Esophagus muscularis mucosa (tissue), 4 donors: ENCODE data around the gene CLIC4. TPM values are rescaled to one million over a fixed set of nuclear protein-coding genes. Genes with fewer than 3 reads are reported as not detected.

Experiments used
- DNase-seq: peaks from one replicate; pipeline ENCODE4 v3.0.0-alpha.2; 2017; ENCODE audit errors: extremely low spot score
- H3K27ac ChIP-seq, 4 donors: fragments of 200-600 bp; sonication (generic); replicated peaks in 1 of 4; 1 replicate in 3 of 4; 2 replicates in 1 of 4; pipeline ENCODE4 v1.5.1; 2016 to 2019; ENCODE audit warnings: mild to moderate bottlenecking in 1 of 4
- H3K27me3 ChIP-seq, 4 donors: fragments of 200-600 bp; sonication (generic); one replicate each; pipeline versions ENCODE4 v1.5.1 to v1.6.0; 2016 to 2019
- H3K36me3 ChIP-seq, 4 donors: fragments of 200-600 bp; sonication (generic); one replicate each; pipeline ENCODE4 v1.5.1; 2016 to 2019
- H3K4me1 ChIP-seq, 4 donors: fragments of 200-600 bp; sonication (generic); one replicate each; pipeline ENCODE4 v1.5.1; 2016 to 2019
- H3K4me3 ChIP-seq, 4 donors: fragments of 200-600 bp; sonication (generic); 1 replicate in 2 of 4; 2 replicates in 2 of 4; pipeline ENCODE4 v1.5.1; 2016 to 2019; ENCODE audit warnings: mild to moderate bottlenecking in 4 of 4, moderate library complexity in 1 of 4
- H3K9me3 ChIP-seq, 4 donors: fragments of 200-600 bp; sonication (generic); 1 replicate in 3 of 4; 2 replicates in 1 of 4; pipeline ENCODE4 v1.5.1; 2016 to 2019
- CTCF ChIP-seq, 3 experiments: fragments of 200-600 bp in 2 of 3; fragments of 450-650 bp in 1 of 3; sonication (generic) in 2 of 3; IDR thresholded peaks; one replicate each; pipeline ENCODE4 v1.5.1; 2017 to 2019; ENCODE audit warnings: antibody characterized with exemption in 3 of 3, mild to moderate bottlenecking in 2 of 3, moderate library complexity in 1 of 3
- EP300 ChIP-seq: sonication (generic); formaldehyde crosslinking; IDR thresholded peaks from one replicate; pipeline ENCODE4 v1.6.1; 2017; ENCODE audit warnings: antibody characterized with exemption
- POLR2A ChIP-seq: fragments of 450-650 bp; IDR thresholded peaks from one replicate; pipeline ENCODE4 v1.6.1; 2017; ENCODE audit warnings: antibody characterized with exemption, moderate library complexity, mild to moderate bottlenecking, low read depth
- POLR2AphosphoS5 ChIP-seq, 2 donors: sonication (generic); formaldehyde crosslinking; IDR thresholded peaks; one replicate each; pipeline ENCODE4 v1.6.1; 2017; ENCODE audit warnings: antibody characterized with exemption in 2 of 2
- WGBS: methylation state at CpG from one replicate; pipeline ENCODE4 v1.1.5; 2018; 5-methylcytosine and 5-hydroxymethylcytosine counted together
- intact Hi-C: fragments of 100-400 bp; cut with DNase I; formaldehyde crosslinking; loops from one replicate; pipeline ENCODE4 v1.15.1; 2023
- total RNA-seq, 4 donors: library from RNA; depleted of rRNA; stranded (reverse); fragments of >200 nt; gene quantifications; one replicate each; pipeline versions ENCODE4 v1.1.0 to v1.2.1, GENCODE V29; 2016

Gene CLIC4
- total RNA-seq, 4 donors from 2014 or later = 375 to 606 (median 595) TPM

DNA sequence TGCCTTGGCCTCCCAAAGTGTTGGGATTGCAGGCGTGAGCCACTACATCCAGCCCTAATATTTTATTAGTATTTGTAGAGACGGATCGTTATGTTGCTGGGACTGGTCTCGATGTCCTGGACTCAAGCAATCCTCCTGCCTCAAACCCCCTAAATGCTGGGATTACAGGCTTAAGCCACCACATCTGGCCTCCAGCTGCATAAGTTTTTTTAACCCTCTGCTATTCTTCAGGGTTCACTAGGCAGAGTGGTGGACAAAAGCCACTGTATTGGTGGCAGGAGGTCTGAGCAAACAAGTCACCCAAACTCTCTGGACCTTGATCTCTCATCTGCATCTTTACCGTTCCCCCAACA is 10.1 kb upstream of the CLIC4 start:
- WGBS = 83% methylated on average over 5 of the region's 5 CpGs
- Histone ChIP-seq H3K4me3 (no peak overlapping the region), H3K9me3 (no peaks in the 10 kb centered on the region), H3K27ac (peak overlapping the region; percentile 52 to 68 (median 63)), H3K27me3 (no peaks in the 10 kb centered on the region), H3K36me3 (no peaks in the 10 kb centered on the region), H3K4me1 (peaks cover 31 to 33% (median 33%) of the 10 kb centered on the region in 4 donors)
- no peak for DNase-seq
- TF ChIP-seq POLR2A (no peak), POLR2AphosphoS5 (IDR thresholded peaks at IDR 0.05) (no peak), CTCF (IDR thresholded peaks at IDR 0.05) (no peak), EP300 (no peak)
- intact Hi-C loops = no loop called here

- intact Hi-C loops = no loop called here
- H3K36me3 ChIP-seq = no peaks in the 10 kb centered on the region
- H3K9me3 ChIP-seq = no peaks in the 10 kb centered on the region
- peak overlapping the region; percentile 52 to 68 (median 63) for H3K27ac ChIP-seq
- WGBS = 29% methylated on average over 16 of the region's 16 CpGs
- no peak for DNase-seq
- TF ChIP-seq EP300 (no peak), POLR2AphosphoS5 (IDR thresholded peaks at IDR 0.05) (peak in 1 of 2 donors; percentile 16)
- peaks cover 25 to 28% (median 28%) of the 10 kb centered on the region in 4 donors for H3K4me1 ChIP-seq
- H3K4me3 ChIP-seq = peak overlapping the region; percentile 2 to 31 (median 20)
- H3K27me3 ChIP-seq = no peaks in the 10 kb centered on the region
Measured at GRCh38 chr1:24735509-24736375, 9.5 kb upstream of the CLIC4 start.

GRCh38 chr1:24737368-24738117 is 7.7 kb upstream of the CLIC4 start:
- TF ChIP-seq CTCF (IDR thresholded peaks at IDR 0.05) (no peak), POLR2A (no peak), EP300 (no peak), POLR2AphosphoS5 (IDR thresholded peaks at IDR 0.05) (no peak)
- Histone ChIP-seq H3K9me3 (no peaks in the 10 kb centered on the region), H3K4me1 (peaks cover 20 to 28% (median 24%) of the 10 kb centered on the region in 4 donors), H3K27ac (no peak overlapping the region), H3K27me3 (no peaks in the 10 kb centered on the region), H3K36me3 (no peaks in the 10 kb centered on the region), H3K4me3 (no peak overlapping the region)
- intact Hi-C loops = no loop called here
- DNase-seq = no peak
- 95% methylated on average over 6 of the region's 6 CpGs for WGBS

- H3K27ac ChIP-seq = no peak overlapping the region
- no peaks in the 10 kb centered on the region for H3K27me3 ChIP-seq
- no peaks in the 10 kb centered on the region for H3K36me3 ChIP-seq
- H3K4me1 ChIP-seq = peaks cover 33 to 45% (median 40%) of the 10 kb centered on the region in 4 donors
- H3K4me3 ChIP-seq = no peak overlapping the region
- WGBS = 98% methylated on average over 9 of the region's 9 CpGs
- TF ChIP-seq EP300 (no peak), POLR2AphosphoS5 (IDR thresholded peaks at IDR 0.05) (no peak), CTCF (IDR thresholded peaks at IDR 0.05) (no peak), POLR2A (no peak)
- intact Hi-C loops = no loop called here
- DNase-seq = no peak
- H3K9me3 ChIP-seq = no peaks in the 10 kb centered on the region
Measured at GRCh38 chr1:24739241-24739640, 6.0 kb upstream of the CLIC4 start.
